T follicular helper cell (primary cell): ENCODE data around the gene ALOX12B.

Experiments used
- DNase-seq: peaks from one replicate; pipeline ENCODE4 v3.0.0-alpha.2; 2020; ENCODE audit warnings: low read depth
- total RNA-seq, 2 experiments: gene quantifications; one replicate each; lab custom pipeline; 2026; lab: John Stamatoyannopoulos, UW

ALOX12B gene
- 0 to 0.35 reads per million in 2 experiments for total RNA-seq

GRCh38 chr17:8087075-8087951 is at the start of gene ALOX12B:
TSS of gene ALOX12B (minus strand) at chr17:8087716. CDS start at chr17:8087442, 274 bp downstream.
- DNase-seq: no peak

DNA sequence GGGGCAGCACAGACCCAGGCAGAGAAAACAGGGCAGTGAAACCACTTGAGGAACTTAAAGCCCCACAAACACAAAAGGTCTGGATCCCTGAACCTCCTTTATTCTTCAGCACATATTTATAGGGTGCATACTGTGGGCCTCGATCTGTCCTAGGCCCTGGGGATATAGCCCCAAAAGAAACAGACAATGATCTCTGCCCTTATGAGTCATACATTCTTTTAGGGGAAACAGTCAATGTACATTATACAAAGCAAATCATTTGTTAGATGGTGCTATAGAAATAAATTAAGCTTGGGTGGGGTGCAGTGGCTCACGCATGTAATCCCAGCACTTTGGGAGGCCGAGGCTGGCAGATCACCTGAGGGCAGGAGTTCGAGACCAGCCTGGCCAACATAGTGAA is 46.4 kb upstream of the ALOX12B start:
- no peak for DNase-seq

DNA sequence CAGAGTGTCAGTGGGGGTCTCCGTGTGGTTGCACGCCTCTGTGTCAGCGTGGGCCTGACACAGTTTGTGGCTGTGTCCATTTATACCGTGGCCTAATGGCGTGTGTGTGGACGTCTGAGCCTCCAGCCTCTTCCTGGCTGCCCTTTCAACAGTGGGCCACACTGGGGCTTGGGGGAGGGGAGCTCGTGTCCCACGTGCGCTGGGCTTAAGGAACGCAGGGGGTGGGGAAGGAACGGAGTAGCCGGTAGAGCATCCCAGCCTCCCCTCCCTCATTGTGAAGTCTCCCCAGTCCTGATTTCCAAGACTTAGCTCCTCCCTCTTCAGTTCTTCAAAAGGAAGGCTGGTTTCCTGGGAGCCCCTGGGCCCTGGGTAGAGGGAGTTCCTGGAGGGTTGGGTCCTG is 45.9 kb upstream of the ALOX12B start:
- no peak for DNase-seq

GRCh38 chr17:8131844-8132441 is 44.4 kb upstream of the ALOX12B start:
- no peak for DNase-seq

DNA sequence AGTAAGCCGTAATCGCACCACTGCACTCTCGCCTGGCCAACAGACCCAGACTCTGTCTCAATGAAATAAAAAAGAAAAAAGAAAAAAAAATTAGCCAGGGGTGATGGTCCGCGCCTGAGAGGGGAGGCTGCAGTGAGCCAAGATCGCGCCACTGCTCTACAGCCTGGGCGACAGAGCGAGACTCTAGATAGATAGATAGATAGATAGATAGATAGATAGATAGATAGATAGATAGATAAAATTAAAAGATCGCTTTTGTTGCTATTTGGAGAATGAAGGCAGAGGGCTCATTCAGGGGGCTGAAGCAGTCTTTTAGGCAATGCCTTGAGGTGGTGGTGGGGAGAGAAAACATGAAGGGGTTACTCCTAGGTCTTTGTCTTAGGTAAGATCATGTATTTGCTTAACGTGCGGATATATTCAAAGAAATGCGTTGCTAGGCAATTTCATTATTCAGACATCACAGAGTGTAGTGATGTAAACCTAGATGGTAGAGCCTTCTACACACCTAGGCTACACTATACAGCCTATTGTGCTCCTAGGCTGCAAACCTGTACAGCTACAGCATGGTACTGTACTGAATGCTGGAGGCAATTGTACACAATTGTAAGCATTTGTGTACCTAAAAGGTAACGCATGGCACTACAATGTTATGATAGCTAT is 40.7 kb upstream of the ALOX12B start:
- no peak for DNase-seq

DNA sequence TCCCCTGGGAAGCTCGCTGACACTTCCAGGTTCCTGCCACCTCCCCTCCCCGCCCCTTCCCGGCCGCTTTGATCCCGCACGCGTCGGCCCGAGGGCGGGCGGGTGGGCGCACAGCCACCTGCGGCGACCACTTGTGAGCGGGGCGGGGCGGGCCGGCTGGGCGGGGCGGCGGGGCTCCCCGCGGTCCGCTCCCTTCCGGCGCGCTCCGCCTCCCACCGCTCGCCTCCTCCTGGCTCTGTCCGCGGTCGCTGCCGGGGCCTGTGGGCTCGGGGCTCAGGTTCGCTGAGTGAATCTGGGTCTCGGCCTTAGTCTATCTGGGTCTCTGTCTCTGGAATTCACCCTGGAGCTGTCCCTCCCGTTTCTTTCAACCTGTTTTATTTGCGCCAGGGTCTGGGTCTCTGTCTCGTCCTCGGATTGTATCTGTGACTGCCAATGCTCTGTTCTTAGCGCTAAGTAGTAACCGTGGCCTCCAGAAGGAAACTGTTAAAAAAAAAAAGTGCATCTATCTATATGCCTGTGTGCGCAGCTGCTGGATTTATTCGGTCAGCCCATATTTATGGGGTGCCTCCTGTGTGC is 39.1 kb upstream of the ALOX12B start:
- no peak for DNase-seq

DNA sequence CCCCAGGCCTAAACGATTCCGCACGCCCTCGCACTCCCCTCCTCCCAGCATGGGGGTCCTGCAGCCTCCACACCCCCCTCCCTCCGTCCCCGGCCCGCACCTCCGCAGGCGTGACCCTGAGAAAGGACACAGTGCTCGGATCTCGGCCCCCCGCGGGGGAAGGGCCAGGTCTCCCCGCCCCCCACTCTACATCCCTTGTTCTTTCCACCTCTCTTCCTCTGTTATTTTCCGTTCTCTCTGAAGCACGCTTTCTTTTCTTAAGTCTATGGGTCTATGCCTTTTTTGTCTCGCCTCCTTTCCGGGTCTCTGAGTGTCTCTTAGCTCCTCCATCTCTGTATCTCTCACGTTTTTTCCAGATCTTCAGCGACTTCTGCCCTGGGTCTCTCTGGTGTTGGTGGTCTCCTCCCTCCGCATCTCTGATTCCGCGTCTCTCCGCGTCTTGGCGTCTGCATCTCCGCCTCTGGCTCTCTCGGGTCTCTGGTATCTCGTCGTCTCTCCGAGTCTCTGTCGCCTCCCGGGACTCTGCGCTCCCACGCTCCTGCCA is 38.5 kb upstream of the ALOX12B start:
- no peak for DNase-seq

GRCh38 chr17:8125154-8125946 is 37.8 kb upstream of the ALOX12B start:
- peak; percentile 82 for DNase-seq

DNA sequence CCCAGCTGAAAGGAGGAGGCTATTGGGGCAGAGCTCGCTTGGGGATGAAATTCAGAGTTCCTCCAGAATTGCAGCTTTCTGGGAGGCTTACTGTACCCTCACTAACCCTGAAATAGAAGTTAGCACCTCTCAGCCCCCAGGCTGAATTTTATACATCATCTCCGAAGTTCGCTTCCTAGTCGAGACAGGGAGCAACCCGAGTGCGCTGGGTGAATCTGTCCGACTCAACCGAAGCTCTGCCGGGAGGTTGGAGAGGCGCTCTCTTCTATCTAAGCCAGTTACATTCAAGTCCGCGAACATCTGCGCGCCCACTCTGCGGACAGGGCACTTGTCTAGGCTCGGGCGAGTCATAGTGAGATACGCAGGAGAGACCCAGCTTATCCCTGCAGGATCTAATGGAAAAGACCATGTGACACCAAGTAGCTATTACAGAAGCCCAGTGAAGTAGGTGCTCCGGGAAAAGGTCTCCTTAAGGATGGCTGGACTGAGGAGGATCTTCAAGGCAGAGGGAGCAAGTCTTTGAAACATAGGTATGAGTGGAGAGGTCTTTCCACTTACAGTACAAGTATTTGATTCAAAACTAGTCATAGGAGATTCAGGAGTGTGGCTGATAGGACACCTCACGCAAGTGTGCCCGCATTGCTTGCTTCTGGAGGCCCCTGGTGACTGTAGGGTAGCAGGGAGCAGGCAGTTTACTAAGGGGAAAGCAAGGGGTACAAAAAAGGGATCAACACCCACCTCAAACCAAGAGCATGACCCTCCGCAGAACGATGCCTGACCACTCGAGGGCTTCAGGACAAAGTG is 37.0 kb upstream of the ALOX12B start:
- no peak for DNase-seq

GRCh38 chr17:8123695-8124349 is 36.3 kb upstream of the ALOX12B start, which contains the start of gene HES7:
TSS of gene HES7 (minus strand) at chr17:8124106. CDS start at chr17:8124084, 22 bp downstream.
- DNase-seq: no peak

GRCh38 chr17:8122924-8123694 is 35.6 kb upstream of the ALOX12B start:
- no peak for DNase-seq

- no peak for DNase-seq
Observed at GRCh38 chr17:8122422-8122923, 35.0 kb upstream of the ALOX12B start.

DNA sequence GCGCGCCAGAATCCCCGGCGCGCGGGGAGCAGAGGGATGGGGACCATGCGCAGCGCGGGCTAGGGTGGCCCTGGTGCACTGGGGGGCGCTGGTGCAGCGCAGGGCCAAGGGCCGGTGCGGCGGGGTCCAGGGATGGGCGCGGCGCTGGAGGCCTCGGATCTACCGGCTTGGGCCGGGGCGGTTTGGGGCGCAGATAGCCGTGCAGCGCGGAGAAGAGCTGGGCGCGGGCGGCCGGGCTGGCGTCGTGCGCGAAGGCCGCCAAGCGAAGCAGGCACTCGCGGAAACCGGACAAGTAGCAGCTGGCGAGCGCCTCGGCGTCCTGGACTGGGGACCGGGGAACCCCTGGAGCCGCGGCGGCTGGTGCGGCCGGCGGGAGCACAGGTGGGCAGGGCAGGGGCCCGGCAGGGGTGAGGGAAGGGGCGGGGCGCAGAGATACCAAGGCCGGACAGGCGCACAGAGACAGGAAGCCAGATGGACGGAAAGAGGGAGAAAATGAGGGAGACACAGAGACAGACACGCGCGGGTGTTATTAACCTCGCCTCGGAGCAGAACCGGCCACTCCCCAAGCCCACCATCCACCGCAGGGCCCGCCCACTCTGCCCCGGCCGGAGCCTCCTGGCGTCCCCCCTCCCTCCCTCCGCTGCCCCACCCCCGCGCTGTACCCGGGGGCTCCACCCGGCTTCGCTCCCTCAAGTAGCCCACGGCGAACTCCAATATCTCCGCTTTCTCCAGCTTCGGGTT is 34.3 kb upstream of the ALOX12B start:
- DNase-seq: no peak

DNA sequence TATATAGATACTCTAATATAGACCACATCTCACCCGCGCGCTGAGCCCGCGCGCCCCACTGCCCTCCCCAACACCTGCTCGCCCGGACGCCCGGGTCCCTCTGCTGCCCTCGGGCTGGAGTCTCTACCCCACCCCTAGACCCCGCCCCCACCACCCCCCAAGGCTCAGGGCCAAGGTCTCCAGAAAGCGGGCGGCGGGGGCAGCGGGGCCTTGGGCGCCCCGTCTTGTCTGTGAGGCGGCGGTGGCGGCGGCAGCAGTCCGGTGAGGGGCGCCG is 33.8 kb upstream of the ALOX12B start:
- DNase-seq: no peak

DNA sequence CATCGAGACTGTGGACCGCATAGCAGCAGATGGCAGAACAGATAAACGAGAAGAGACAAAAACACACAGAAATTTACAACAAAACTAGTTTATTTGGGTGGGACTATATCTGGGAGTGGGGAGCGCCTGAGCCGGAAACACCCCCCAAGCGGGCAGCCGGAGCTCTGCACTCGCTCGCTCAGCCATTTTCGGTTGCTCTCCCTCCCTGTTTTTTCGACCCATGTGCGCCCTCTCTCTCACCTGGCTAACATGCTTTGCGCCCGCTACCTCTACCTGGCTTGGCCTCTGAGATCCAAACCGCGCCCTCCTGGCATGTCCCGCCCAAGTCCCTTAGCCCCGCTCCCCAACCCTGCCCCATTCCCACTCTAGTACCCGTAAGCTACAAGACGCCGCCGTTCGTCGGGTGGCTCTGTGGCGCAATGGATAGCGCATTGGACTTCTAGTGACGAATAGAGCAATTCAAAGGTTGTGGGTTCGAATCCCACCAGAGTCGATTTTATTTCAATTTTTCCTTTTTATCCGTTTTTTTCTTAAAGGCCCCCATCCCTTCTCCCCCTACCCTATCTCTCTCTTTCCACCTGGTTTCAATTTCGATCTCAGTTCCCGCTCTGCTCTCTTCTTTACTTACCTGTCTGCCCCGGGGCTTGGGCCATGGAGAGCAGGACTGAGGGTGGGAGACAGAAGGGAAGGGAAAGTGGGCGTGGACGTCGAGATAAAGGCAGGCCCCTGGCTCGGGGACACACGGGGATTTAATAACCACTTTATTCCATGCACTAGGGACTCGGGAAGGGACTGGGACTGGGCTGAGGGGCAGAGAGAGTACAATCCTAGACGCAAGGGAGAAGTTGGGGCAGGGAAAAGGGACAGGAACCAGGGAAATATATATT is 33.2 kb upstream of the ALOX12B start:
- peak; percentile 35 for DNase-seq

DNA sequence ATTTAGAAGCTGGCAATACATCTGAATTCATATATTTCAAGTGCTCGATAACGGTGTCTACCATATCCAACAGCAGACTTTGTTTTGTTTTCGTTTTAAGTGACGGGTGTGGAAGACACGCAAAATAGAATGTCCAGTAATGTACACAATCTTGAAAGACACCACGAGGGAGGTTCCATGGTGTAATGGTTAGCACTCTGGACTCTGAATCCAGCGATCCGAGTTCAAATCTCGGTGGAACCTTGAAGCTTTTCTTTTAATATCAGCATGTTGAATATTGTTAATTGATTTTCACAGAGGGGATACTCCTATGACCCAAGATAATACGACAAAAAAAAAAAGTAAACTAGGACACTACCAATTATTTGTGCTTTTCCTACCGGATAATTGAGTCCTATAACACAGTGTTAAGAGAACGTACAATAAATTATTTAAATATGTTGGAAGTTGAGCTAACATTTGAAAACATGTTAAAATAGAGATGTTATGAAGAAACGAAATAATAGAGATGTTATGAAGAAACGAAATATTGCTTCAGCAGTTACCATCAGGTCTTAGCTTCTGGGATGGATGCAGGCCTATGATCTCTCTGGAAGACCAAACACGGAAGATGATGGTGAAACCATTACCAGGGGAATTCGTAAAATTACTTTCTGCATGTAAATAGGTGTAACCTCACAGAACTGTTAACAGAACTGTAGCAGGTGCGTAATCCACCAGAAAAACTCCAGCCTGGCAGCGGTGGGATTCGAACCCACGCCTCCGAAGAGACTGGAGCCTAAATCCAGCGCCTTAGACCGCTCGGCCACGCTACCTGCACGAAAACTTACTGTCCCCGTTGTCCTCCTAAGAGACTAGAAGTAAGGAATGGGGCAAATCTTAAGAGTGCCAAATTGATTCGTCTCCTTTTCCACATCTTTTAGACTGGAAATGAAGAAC is 32.3 kb upstream of the ALOX12B start:
- DNase-seq: peak; percentile 66
